ENCODE data around the gene SORCS3.
A peak's percentile ranks its signal among the peaks of the same experiment; 100 is the strongest.

DNA sequence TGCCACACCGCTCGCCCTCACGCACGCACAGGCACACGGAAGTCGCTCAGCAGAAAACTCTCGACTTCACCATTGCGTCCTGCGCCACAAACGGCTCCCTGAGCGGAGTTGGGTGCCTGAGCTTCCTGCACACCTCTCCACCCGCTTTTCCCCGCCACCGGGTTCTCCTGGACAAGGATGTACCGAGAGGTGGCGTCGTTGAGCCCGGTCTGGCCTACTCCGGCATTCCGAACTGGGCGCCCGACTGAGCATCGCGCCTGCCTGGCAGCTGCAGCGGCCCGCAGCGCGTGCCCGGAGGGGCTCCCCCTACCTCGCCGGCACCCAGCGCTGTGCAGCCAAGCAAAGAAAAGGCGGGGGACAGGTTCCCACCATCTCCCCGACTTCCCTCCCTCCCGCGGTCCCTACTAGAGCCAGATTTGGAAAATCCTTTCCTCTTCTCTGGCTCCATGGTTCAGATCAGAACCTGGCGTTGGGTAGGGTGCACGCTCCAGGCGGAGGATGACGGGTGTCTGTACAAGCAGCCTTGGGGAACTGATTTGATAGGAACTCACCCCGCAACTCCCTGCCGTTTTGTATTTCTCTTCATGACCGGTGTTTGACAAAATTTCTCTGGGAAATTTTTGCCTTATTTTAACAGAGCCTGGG is 1.7 kb downstream of the SORCS3 start:
- TF ChIP-seq, protein P1, sequence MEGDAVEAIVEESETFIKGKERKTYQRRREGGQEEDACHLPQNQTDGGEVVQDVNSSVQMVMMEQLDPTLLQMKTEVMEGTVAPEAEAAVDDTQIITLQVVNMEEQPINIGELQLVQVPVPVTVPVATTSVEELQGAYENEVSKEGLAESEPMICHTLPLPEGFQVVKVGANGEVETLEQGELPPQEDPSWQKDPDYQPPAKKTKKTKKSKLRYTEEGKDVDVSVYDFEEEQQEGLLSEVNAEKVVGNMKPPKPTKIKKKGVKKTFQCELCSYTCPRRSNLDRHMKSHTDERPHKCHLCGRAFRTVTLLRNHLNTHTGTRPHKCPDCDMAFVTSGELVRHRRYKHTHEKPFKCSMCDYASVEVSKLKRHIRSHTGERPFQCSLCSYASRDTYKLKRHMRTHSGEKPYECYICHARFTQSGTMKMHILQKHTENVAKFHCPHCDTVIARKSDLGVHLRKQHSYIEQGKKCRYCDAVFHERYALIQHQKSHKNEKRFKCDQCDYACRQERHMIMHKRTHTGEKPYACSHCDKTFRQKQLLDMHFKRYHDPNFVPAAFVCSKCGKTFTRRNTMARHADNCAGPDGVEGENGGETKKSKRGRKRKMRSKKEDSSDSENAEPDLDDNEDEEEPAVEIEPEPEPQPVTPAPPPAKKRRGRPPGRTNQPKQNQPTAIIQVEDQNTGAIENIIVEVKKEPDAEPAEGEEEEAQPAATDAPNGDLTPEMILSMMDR (IDR thresholded peaks at IDR 0.05) = peak; percentile 74
- TF ChIP-seq ZFX (IDR thresholded peaks at IDR 0.05; ENCODE audit: borderline replicate concordance) = no peak
